ENCODE data around the gene FBLN5. TPM values are rescaled to one million over a fixed set of nuclear protein-coding genes. Genes with fewer than 3 reads are reported as not detected.

The FBLN5 gene
- total RNA-seq, 1 experiment from 2014 or later: 0.23 TPM

- TF ChIP-seq POLR2AphosphoS5 (IDR thresholded peaks at IDR 0.05; ENCODE audit: low read depth, low read length) (no peak), CTCF (IDR thresholded peaks at IDR 0.05) (no peak), TCF7L2 (IDR thresholded peaks at IDR 0.05; ENCODE audit: low read depth, low read length) (no peak)
- in situ Hi-C loops (cut with HindIII; ENCODE audit: low pct_unique_long_range_greater_than_20kb, low sequenced_read_pairs) (no loop called here), intact Hi-C loops (cut with micrococcal nuclease; ENCODE audit: unreplicated experiment) (no loop called here)
- no peak overlapping the region for H3K4me3 ChIP-seq (ENCODE audit: low read depth in 2 of 2, low read length in 2 of 2)
- no peak overlapping the region for H3K27ac ChIP-seq (ENCODE audit: low read length)
- H3K9me3 ChIP-seq (ENCODE audit: control insufficient read depth, insufficient read depth, low read depth, low read length): no peaks in the 10 kb centered on the region
- peak; percentile 80 for ATAC-seq
- peak; percentile 71 for DNase-seq (ENCODE audit: low read depth, low spot score)
- peaks cover 5% of the 10 kb centered on the region for H3K36me3 ChIP-seq (ENCODE audit: control insufficient read depth, insufficient read depth, low read length)
- ChIA-PET POLR2A (no interaction called here), CTCF (no interaction called here)
- BruUV-seq (replicated peaks): no TSS peak
- no peaks in the 10 kb centered on the region for H3K27me3 ChIP-seq (ENCODE audit: control insufficient read depth, insufficient read depth, low read length)
- no peaks in the 10 kb centered on the region for H3K4me1 ChIP-seq (ENCODE audit: control insufficient read depth, insufficient read depth, low read length)
These were observed 32.7 kb upstream of the FBLN5 start for GRCh38 chr14:91980157-91980556.

- Histone ChIP-seq H3K27me3 (ENCODE audit: control insufficient read depth, insufficient read depth, low read length) (no peaks in the 10 kb centered on the region), H3K4me3 (ENCODE audit: low read depth in 2 of 2, low read length in 2 of 2) (no peak overlapping the region), H3K9me3 (ENCODE audit: control insufficient read depth, insufficient read depth, low read depth, low read length) (no peaks in the 10 kb centered on the region), H3K4me1 (ENCODE audit: control insufficient read depth, insufficient read depth, low read length) (no peaks in the 10 kb centered on the region), H3K36me3 (ENCODE audit: control insufficient read depth, insufficient read depth, low read length) (peaks cover 7% of the 10 kb centered on the region), H3K27ac (ENCODE audit: low read length) (no peak overlapping the region)
- ChIA-PET CTCF (no interaction called here), POLR2A (no interaction called here)
- BruUV-seq (replicated peaks): no TSS peak
- intact Hi-C loops (cut with micrococcal nuclease; ENCODE audit: unreplicated experiment) (no loop called here), in situ Hi-C loops (cut with HindIII; ENCODE audit: low pct_unique_long_range_greater_than_20kb, low sequenced_read_pairs) (no loop called here)
- DNase-seq (ENCODE audit: low read depth, low spot score): no peak
- no peak for TF ChIP-seq CTCF (IDR thresholded peaks at IDR 0.05)
- no peak for TF ChIP-seq SIN3A (IDR thresholded peaks at IDR 0.05; ENCODE audit: borderline replicate concordance, insufficient read depth, low read depth, low read length)
- no peak for TF ChIP-seq REST (IDR thresholded peaks at IDR 0.05; ENCODE audit: insufficient read depth in 1 of 2, low read depth in 2 of 2, low read length in 1 of 2)
- no peak for TF ChIP-seq TCF7L2 (IDR thresholded peaks at IDR 0.05; ENCODE audit: low read depth, low read length)
- TF ChIP-seq POLR2AphosphoS5 (IDR thresholded peaks at IDR 0.05; ENCODE audit: low read depth, low read length): no peak
- ATAC-seq: no peak
These were observed 30.4 kb upstream of the FBLN5 start for GRCh38 chr14:91977884-91978283.

All from Panc1 (cell line).